ENCODE measurements around the gene OR8H2.
"Not testable (repeated sequence)": the region's sequence is repeated elsewhere in the genome, so short reads cannot be mapped to it uniquely, and the experiment has no call there.

OR8H2 gene, protein sequence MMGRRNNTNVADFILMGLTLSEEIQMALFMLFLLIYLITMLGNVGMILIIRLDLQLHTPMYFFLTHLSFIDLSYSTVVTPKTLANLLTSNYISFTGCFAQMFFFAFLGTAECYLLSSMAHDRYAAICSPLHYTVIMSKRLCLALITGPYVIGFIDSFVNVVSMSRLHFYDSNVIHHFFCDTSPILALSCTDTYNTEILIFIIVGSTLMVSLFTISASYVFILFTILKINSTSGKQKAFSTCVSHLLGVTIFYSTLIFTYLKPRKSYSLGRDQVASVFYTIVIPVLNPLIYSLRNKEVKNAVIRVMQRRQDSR

DNA sequence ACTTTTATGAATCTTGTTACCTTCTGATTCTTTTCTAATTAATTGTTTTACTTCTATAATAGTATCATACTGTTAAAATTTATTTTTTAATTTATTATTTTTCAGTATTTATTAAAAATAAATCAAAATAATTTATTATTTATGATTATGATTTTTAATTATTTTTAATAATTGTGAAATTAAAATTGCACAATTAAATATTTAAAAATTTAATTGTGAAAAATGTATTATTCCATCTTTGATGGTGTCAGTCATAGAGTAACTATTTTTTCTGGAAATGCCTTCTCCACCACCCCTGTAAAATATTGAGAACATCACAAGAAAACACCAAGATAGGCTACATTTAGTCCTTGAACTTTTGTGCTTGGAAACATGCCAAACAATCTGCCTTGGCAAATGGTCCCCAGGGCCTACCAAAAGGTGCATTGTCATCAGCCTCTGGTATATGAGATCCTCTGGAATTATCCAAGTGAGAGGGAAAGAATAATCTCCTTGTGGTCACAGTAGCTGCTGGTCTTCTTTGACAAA, at the start of gene OR8H2:
OR8H2 (plus strand) TSS at position 478 of the 528 bp plus-strand sequence. CDS start 1,356 bp downstream, outside the sequence.
- DNase-seq (ENCODE audit: low spot score), result no peak

DNA sequence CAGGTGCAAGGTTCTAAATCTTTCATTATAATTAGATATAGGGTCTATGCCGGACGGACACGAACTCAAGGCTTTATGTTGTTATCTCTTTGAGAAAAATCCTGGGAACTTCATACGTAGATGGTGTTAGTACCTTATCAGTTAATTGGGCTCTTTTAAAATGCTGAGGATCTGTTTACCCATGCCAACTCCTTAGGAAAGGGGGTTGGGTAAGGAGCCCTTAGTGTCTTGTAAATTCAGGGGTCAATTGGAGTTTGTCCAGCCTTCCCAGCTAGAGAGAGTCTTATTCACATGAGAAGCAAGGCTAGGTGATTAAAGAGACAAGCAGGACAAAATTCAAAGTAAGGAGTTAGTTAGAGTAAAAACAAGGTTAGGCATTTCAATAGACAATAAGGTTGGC, 47.1 kb upstream of the OR8H2 start:
- not testable (repeated sequence) for DNase-seq (ENCODE audit: low spot score)

DNA sequence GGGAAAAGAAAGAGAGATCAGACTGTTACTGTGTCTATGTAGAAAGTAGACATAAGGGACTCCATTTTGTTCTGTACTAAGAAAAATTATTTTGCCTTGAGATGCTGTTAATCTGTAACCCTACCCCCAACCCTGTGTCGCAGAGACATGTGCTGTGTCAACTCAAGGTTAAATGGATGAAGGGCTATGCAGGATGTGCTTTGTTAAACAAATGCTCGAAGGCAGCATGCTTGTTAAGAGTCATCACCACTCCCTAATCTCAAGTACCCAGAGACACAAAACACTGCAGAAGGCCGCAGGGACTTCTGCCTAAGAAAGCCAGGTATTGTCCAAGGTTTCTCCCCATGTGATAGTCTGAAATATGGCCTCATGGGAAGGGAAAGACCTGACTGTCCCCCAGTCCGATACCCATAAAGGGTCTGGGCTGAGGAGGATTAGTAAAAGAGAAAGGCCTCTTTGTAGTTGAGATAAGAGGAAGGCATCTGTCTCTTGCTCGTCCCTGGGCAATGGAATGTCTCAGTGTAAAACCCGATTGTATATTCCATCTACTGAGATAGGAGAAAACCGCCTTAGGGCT, 45.7 kb upstream of the OR8H2 start:
- DNase-seq (ENCODE audit: low spot score), result not testable (repeated sequence)

DNA sequence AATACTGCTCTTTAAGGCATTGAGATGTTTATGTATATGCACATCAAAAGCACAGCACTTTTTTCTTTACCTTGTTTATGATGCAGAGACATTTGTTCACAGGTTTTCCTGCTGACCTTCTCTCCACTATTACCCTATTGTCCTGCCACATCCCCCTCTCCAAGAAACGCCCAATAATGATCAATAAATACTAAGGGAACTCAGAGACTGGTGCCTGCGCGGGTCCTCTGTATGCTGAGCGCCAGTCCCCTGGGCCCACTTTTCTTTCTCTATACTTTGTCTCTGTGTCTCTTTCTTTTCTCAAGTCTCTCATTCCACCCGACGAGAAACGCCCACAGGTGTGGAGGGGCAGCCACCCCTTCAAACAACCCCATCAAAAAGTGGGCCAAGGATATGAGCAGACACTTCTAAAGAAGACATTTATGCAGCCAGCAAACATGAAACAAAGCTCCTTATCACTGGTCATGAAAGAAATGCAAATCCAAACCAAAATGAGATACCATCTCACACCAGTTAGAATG, 45.2 kb upstream of the OR8H2 start:
- DNase-seq (ENCODE audit: low spot score), result not testable (repeated sequence)

DNA sequence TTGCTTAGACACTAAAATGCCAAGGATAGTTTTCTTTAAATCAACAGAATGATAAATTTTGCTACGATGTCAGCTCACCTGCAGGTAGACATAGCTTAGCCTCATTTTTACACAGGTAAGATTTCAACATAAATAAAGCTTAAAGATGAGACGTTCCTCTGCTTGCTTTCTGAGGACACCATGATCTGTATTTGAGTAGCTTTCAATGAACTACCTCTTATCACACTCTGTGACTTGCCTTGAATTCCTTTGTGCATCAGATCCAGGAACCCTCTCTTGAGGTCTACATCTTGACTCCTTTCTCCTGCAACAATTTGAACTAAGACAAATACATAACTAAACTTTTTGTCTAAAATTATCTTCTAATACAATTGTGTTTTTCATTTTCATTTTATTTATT, 36.5 kb upstream of the OR8H2 start:
- no peak for DNase-seq (ENCODE audit: low spot score)

DNA sequence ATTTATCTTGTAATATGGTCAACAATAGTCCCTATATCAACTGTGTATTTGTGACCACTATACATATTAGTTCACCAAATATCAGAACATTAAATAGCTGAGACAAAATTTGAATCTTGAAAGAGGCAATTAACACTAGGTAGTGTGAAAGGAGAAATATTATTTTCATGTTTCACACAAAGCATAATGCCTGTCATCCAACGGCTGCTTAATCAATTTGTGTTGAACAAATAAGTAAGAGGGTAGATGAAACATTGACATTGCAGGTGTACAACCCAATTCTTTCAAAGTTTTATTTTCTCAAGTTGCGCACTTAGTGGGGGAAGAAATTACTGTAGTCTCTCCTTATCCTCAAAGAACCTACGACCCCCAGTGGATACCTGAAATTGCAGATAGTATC, 13.8 kb upstream of the OR8H2 start:
- DNase-seq (ENCODE audit: low spot score), result no peak

DNA sequence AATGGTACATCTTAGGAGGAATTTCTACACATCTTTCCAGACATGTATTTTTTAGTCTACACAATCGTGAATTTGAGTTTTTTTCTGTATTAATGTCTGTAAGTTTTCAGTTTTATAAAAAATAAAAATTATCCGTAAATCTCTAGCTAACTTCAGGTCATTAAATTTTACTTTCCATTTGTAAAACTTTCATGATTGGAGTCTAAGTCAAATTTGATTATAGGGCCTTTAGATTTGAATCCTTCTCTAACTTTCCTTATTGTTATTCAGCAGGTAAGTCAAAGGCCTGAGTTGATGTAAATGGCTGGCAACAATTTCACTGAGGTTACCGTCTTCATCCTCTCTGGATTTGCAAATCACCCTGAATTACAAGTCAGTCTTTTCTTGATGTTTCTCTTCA, 10.5 kb upstream of the OR8H2 start, which contains the start of gene OR8I2:
OR8I2 (plus strand) TSS at position 301 of the 400 bp plus-strand sequence; CDS start at position 301, 0 bp downstream.
- no peak for DNase-seq (ENCODE audit: low spot score)

DNA sequence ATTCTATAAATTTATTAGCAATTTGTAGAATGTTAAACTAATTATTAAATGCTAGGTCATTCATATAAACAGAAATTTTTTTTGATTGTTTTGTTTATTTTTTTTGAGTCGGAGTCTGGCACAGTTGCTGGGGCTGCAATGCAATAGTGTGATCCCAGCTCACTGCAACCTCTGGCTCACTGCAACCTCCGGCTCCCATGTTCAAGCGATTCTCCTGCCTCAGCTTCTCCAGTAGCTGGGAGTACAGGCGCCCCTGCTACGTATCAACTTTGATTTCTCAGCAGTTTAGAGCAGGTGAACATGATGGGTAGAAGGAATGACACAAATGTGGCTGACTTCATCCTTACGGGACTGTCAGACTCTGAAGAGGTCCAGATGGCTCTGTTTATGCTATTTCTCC, 18.6 kb downstream of the OR8H2 start, which contains the start of gene OR8H3:
OR8H3 (plus strand) TSS at position 301 of the 400 bp plus-strand sequence; CDS start at position 301, 0 bp downstream.
- DNase-seq (ENCODE audit: low spot score), result no peak

DNA sequence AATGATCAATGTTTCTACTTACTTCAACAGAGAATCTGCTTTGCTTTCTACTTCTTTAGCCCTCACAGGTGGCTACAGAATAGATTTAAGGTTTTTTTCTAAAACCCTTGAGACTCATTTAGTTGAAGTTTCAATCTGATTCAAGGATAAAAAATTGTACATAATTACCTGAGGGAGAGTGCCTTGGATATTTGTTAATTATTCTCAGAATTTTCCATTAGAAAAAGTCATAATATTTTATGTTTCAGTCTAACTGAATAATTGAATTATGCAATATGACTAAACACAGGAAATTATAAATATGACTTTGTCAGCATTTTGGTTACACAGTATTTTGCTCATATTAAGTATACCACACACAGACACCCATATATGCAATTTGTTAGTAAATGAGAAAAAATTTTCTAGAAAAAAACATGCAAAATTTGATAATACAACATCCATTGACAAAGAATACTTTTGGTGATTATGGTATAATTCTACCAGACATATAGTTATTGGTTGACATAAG, 36.7 kb downstream of the OR8H2 start, which contains the start of gene OR8J3:
OR8J3 (minus strand) TSS at position 51 of the 511 bp plus-strand sequence. CDS start 2,483 bp downstream, outside the sequence.
- no peak for DNase-seq (ENCODE audit: low spot score)

DNA sequence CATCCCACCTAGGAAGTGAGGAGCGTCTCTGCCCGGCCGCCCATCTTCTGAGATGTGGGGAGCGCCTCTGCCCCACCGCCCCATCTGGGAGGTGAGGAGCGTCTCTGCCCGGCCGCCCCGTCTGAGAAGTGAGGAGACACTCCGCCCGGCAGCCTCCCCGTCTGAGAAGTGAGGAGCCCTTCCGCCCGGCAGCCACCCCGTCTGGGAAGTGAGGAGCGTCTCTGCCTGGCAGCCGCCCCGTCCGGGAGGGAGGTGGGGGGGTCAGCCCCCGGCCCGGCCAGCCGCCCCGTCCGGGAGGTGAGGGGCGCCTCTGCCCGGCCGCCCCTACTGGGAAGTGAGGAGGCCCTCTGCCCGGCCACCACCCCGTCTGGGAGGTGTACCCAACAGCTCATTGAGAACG, 40.2 kb downstream of the OR8H2 start:
- not testable (repeated sequence) for DNase-seq (ENCODE audit: low spot score)

DNA sequence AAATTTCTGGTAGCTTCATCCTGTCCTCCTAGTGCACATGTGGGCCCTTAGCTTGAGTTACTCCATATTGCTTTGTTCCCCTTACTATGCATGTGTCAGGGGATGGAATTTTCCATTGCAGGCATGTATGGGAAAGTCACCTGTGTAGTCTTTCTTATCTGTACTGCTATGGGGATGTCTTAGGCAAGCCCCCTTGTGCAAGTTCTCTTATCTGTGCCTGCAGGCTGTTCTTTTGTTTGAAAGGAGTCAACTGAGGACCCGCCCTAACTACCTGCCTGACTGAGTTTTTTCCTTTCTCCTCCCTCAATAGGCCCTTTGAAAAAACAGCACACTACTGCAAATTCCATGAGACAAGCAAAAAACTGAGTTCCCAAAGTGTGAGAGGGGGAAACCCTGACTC, 47.9 kb downstream of the OR8H2 start:
- DNase-seq (ENCODE audit: low spot score), result no peak

DNA sequence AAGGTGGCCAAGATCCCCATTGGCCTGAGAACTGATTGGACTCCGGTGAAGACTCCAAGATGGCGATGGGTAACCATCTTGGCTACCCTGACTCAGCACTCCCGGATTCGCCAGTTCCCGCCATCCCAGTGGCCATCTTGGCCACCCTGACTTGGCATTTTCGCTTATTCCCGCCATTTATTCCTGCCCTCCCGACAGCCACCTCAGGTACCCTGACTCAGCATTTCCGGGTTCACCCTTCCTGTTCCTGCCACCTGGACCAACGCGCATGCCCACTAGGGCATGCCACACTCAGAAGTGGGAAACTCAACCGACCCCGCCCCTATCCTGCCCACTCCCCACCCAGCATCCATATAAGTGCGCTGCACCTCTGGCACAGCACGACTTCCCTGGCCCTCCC, 48.8 kb downstream of the OR8H2 start:
- no peak for DNase-seq (ENCODE audit: low spot score)

Measured in iPS-NIHi11 (cell line).